ENCODE measurements around the gene CFD. TPM values are rescaled to one million over a fixed set of nuclear protein-coding genes. Genes with fewer than 3 reads are reported as not detected.

CFD gene
- total and polyA plus RNA-seq, 4 donors = 90.8 to 227 (median 141) TPM

DNA sequence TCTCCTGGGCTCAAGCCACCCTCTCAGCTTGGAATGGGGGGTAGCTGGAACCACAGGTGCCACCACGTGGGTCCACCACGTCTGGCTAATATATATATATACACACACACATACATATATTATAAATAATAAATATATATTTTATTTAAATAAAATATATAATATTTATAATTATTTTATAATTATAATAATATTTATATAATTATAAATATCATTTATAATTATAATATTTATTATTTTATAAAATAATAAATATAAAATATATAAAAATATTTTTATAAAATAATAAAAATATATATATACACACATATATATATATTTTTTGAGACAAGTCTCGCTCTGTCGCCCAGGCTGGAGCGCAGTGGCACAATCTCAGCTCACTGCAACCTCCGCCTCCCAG is 4.9 kb upstream of the CFD start:
- 62 to 68% methylated on average over 6 of the region's 6 CpGs for WGBS, 2 donors
- H3K4me3 ChIP-seq = no peak overlapping the region
- H3K27me3 ChIP-seq (ENCODE audit: control insufficient read depth in 3 of 3, insufficient read depth in 3 of 3, low read length in 2 of 3) = peaks cover 0 to 2% (median 0%) of the 10 kb centered on the region in 3 donors
- no peak overlapping the region for H3K27ac ChIP-seq (ENCODE audit: low read depth in 1 of 2, low read length in 1 of 2)
- TF ChIP-seq, protein P1, sequence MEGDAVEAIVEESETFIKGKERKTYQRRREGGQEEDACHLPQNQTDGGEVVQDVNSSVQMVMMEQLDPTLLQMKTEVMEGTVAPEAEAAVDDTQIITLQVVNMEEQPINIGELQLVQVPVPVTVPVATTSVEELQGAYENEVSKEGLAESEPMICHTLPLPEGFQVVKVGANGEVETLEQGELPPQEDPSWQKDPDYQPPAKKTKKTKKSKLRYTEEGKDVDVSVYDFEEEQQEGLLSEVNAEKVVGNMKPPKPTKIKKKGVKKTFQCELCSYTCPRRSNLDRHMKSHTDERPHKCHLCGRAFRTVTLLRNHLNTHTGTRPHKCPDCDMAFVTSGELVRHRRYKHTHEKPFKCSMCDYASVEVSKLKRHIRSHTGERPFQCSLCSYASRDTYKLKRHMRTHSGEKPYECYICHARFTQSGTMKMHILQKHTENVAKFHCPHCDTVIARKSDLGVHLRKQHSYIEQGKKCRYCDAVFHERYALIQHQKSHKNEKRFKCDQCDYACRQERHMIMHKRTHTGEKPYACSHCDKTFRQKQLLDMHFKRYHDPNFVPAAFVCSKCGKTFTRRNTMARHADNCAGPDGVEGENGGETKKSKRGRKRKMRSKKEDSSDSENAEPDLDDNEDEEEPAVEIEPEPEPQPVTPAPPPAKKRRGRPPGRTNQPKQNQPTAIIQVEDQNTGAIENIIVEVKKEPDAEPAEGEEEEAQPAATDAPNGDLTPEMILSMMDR (IDR thresholded peaks at IDR 0.05; ENCODE audit: control extremely low read depth, extremely low read depth) = no peak
- DNase-seq = no peak
- peaks cover 0 to 15% (median 6%) of the 10 kb centered on the region in 5 donors for H3K4me1 ChIP-seq (ENCODE audit: control insufficient read depth in 5 of 5, insufficient read depth in 5 of 5, low read length in 5 of 5)
- no peak overlapping the region for H3K9ac ChIP-seq (ENCODE audit: insufficient read depth in 1 of 2, low read length in 2 of 2)
- H3K9me3 ChIP-seq (ENCODE audit: control insufficient read depth in 4 of 4, insufficient read depth in 3 of 4, low read length in 3 of 4) = no peaks in the 10 kb centered on the region
- ATAC-seq (ENCODE audit: insufficient read depth, low FRiP score) = no peak
- no peaks in the 10 kb centered on the region for H3K36me3 ChIP-seq (ENCODE audit: control insufficient read depth in 4 of 4, insufficient read depth in 4 of 4, low read length in 4 of 4)

DNA sequence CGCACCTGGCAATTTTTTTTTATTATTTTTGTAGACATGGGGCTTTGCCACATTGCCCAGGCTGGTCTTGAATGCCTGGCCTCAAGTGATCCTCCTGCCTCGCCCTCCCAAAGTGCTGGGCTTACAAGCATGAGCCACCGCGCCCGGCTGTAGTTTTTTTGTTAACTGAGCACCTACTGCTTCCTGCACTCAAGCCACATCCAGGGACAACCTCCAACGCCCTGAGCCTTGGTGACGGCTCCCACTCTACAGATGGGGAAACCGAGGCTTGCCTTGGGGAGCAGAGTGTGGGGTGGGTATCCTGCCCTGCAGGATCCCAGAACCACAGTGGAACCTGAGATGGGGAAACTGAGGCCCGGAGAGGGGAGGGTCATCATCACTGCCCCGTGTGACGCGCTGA is 4.3 kb upstream of the CFD start:
- Histone ChIP-seq H3K9me3 (ENCODE audit: control insufficient read depth in 4 of 4, insufficient read depth in 3 of 4, low read length in 3 of 4) (no peaks in the 10 kb centered on the region), H3K4me3 (no peak overlapping the region), H3K4me1 (ENCODE audit: control insufficient read depth in 5 of 5, insufficient read depth in 5 of 5, low read length in 5 of 5) (peaks cover 0 to 18% (median 6%) of the 10 kb centered on the region in 5 donors), H3K9ac (ENCODE audit: insufficient read depth in 1 of 2, low read length in 2 of 2) (no peak overlapping the region), H3K27ac (ENCODE audit: low read depth in 1 of 2, low read length in 1 of 2) (no peak overlapping the region), H3K36me3 (ENCODE audit: control insufficient read depth in 4 of 4, insufficient read depth in 4 of 4, low read length in 4 of 4) (no peaks in the 10 kb centered on the region), H3K27me3 (ENCODE audit: control insufficient read depth in 3 of 3, insufficient read depth in 3 of 3, low read length in 2 of 3) (peaks cover 0 to 7% (median 0%) of the 10 kb centered on the region in 3 donors)
- no peak for ATAC-seq (ENCODE audit: insufficient read depth, low FRiP score)
- no peak for DNase-seq
- TF ChIP-seq, protein P1 (IDR thresholded peaks at IDR 0.05; ENCODE audit: control extremely low read depth, extremely low read depth) = no peak
- 72 to 82% methylated on average over 12 of the region's 12 CpGs for WGBS, 2 donors

DNA sequence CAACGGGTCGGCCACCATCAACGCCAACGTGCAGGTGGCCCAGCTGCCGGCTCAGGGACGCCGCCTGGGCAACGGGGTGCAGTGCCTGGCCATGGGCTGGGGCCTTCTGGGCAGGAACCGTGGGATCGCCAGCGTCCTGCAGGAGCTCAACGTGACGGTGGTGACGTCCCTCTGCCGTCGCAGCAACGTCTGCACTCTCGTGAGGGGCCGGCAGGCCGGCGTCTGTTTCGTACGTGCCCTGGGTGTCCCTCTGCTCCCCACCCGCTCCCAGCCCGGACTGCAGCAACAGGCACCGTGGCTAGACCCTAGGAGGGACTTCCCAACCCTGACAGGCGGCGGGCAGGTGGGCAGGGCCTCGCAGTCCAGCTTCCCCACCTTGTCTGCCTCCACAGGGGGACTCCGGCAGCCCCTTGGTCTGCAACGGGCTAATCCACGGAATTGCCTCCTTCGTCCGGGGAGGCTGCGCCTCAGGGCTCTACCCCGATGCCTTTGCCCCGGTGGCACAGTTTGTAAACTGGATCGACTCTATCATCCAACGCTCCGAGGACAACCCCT is 3.8 kb upstream of the CFD start:
- DNase-seq (no peak), ATAC-seq (ENCODE audit: insufficient read depth, low FRiP score) (no peak)
- H3K27ac ChIP-seq (ENCODE audit: low read depth in 1 of 2, low read length in 1 of 2) = no peak overlapping the region
- peaks cover 0 to 7% (median 0%) of the 10 kb centered on the region in 3 donors for H3K27me3 ChIP-seq (ENCODE audit: control insufficient read depth in 3 of 3, insufficient read depth in 3 of 3, low read length in 2 of 3)
- peaks cover 0 to 18% (median 5%) of the 10 kb centered on the region in 5 donors for H3K4me1 ChIP-seq (ENCODE audit: control insufficient read depth in 5 of 5, insufficient read depth in 5 of 5, low read length in 5 of 5)
- no peak overlapping the region for H3K9ac ChIP-seq (ENCODE audit: insufficient read depth in 1 of 2, low read length in 2 of 2)
- H3K9me3 ChIP-seq (ENCODE audit: control insufficient read depth in 4 of 4, insufficient read depth in 3 of 4, low read length in 3 of 4) = no peaks in the 10 kb centered on the region
- TF ChIP-seq, protein P1 (IDR thresholded peaks at IDR 0.05; ENCODE audit: control extremely low read depth, extremely low read depth) = no peak
- 66 to 75% methylated on average over 40 of the region's 40 CpGs for WGBS, 2 donors
- H3K36me3 ChIP-seq (ENCODE audit: control insufficient read depth in 4 of 4, insufficient read depth in 4 of 4, low read length in 4 of 4) = no peaks in the 10 kb centered on the region
- no peak overlapping the region for H3K4me3 ChIP-seq

DNA sequence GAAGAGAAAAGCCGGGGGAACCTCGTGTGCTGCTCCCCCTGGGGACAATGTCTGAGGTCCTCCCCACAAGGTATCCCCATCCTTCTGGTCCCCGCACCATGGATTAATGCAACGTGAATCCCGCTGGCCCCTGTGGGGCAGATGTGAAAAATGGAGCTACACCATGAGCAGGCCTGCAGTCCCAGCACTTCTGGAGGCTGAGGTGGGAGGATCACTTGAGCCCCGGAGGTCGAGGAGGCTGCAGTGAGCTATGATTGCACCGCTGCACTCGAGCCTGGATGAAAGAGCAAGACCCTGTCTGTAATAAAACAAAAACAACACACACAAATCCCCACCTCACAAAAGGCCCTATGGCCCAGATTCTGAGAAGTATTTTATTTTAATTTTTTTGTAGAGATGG is 1.2 kb upstream of the CFD start:
- Histone ChIP-seq H3K27me3 (ENCODE audit: control insufficient read depth in 3 of 3, insufficient read depth in 3 of 3, low read length in 2 of 3) (peaks cover 0 to 12% (median 0%) of the 10 kb centered on the region in 3 donors), H3K4me1 (ENCODE audit: control insufficient read depth in 5 of 5, insufficient read depth in 5 of 5, low read length in 5 of 5) (peaks cover 0 to 13% (median 9%) of the 10 kb centered on the region in 5 donors), H3K4me3 (no peak overlapping the region), H3K9ac (ENCODE audit: insufficient read depth in 1 of 2, low read length in 2 of 2) (no peak overlapping the region), H3K36me3 (ENCODE audit: control insufficient read depth in 4 of 4, insufficient read depth in 4 of 4, low read length in 4 of 4) (no peaks in the 10 kb centered on the region), H3K9me3 (ENCODE audit: control insufficient read depth in 4 of 4, insufficient read depth in 3 of 4, low read length in 3 of 4) (no peaks in the 10 kb centered on the region), H3K27ac (ENCODE audit: low read depth in 1 of 2, low read length in 1 of 2) (no peak overlapping the region)
- TF ChIP-seq, protein P1 (IDR thresholded peaks at IDR 0.05; ENCODE audit: control extremely low read depth, extremely low read depth) = no peak
- DNase-seq (no peak), ATAC-seq (ENCODE audit: insufficient read depth, low FRiP score) (no peak)
- WGBS, 2 donors = 80 to 82% methylated on average over 9 of the region's 9 CpGs
